GM19372 (cell line): ENCODE measurements around the gene ANKH.

Experiments
- ATAC-seq: cut with Tn5 transposase; IDR thresholded peaks from one replicate; pipeline ENCODE4 v1.9.1; 2021; ENCODE audit warnings: mild to moderate bottlenecking, low read depth, moderate library complexity; ENCODE audit not compliant: unreplicated experiment

Gene ANKH

GRCh38 chr5:14672484-14673394, 198.8 kb downstream of the ANKH start:
- ATAC-seq, result no peak

- ATAC-seq, result no peak
Measured at GRCh38 chr5:14672082-14672481, 199.5 kb downstream of the ANKH start.

- ATAC-seq, result no peak
Measured at GRCh38 chr5:14671414-14671813, 200.2 kb downstream of the ANKH start.

GRCh38 chr5:14669975-14670374, 201.6 kb downstream of the ANKH start:
- ATAC-seq, result no peak

GRCh38 chr5:14669415-14669814, 202.2 kb downstream of the ANKH start:
- ATAC-seq, result no peak

GRCh38 chr5:14668181-14668591, 203.4 kb downstream of the ANKH start:
- ATAC-seq, result no peak

GRCh38 chr5:14667770-14668169, 203.8 kb downstream of the ANKH start:
- ATAC-seq, result no peak

GRCh38 chr5:14667290-14667689, 204.3 kb downstream of the ANKH start:
- ATAC-seq, result no peak

GRCh38 chr5:14666357-14666756, 205.2 kb downstream of the ANKH start:
- ATAC-seq, result no peak

GRCh38 chr5:14665949-14666348, 205.6 kb downstream of the ANKH start:
- peak; percentile 29 for ATAC-seq

GRCh38 chr5:14665101-14665822, 206.3 kb downstream of the ANKH start:
- no peak for ATAC-seq

- ATAC-seq, result peak; percentile 63
Measured at GRCh38 chr5:14664270-14665100, 207.1 kb downstream of the ANKH start, which contains the start of gene OTULIN. Gene OTULIN, plus strand, starts transcription at chr5:14664718. Its CDS starts 108 bp downstream, at chr5:14664826.

- no peak for ATAC-seq
Measured at GRCh38 chr5:14663734-14664269, 207.8 kb downstream of the ANKH start.

- no peak for ATAC-seq
Measured at GRCh38 chr5:14662721-14663260, 208.8 kb downstream of the ANKH start.

- no peak for ATAC-seq
Measured at GRCh38 chr5:14660833-14661232, 210.7 kb downstream of the ANKH start.

- ATAC-seq, result no peak
Measured at GRCh38 chr5:14659821-14660607, 211.6 kb downstream of the ANKH start.

GRCh38 chr5:14656898-14657297, 214.7 kb downstream of the ANKH start:
- ATAC-seq, result no peak

- no peak for ATAC-seq
Measured at GRCh38 chr5:14655146-14655741, 216.3 kb downstream of the ANKH start.
